HepG2 (cell line): ENCODE measurements around the gene LDLR. TPM values are rescaled to one million over a fixed set of nuclear protein-coding genes. Genes with fewer than 3 reads are reported as not detected.

ENCODE experiments used
- ADNP ChIP-seq: sonication (generic); formaldehyde crosslinking; IDR thresholded peaks from 2 replicates; pipeline ENCODE4 v1.4.0; 2020; ENCODE audit warnings: missing genetic modification reagents
- ONECUT2 ChIP-seq: sonication (generic); formaldehyde crosslinking; IDR thresholded peaks from 2 replicates; pipeline ENCODE4 v1.4.0; 2020; ENCODE audit warnings: missing genetic modification reagents
- SKI ChIP-seq: fragments of 450-650 bp; IDR thresholded peaks from one replicate; pipeline ENCODE4 v1.6.1; 2018; ENCODE audit warnings: mild to moderate bottlenecking; ENCODE audit not compliant: partially characterized antibody
- ZBTB7B ChIP-seq: sonication (generic); formaldehyde crosslinking; IDR thresholded peaks from 2 replicates; pipeline ENCODE4 v1.4.0; 2020; ENCODE audit warnings: missing genetic modification reagents
- ZNF605 ChIP-seq: sonication (generic); formaldehyde crosslinking; IDR thresholded peaks from 2 replicates; pipeline ENCODE4 v1.8.0; 2022; ENCODE audit warnings: mild to moderate bottlenecking, missing genetic modification reagents
- ZNF670 ChIP-seq: sonication (generic); formaldehyde crosslinking; IDR thresholded peaks from 2 replicates; pipeline ENCODE4 v1.8.0; 2022; ENCODE audit warnings: mild to moderate bottlenecking, missing genetic modification reagents, borderline replicate concordance
- ZNF891 ChIP-seq: sonication (generic); formaldehyde crosslinking; IDR thresholded peaks from 2 replicates; pipeline ENCODE4 v1.5.0; 2020; ENCODE audit warnings: mild to moderate bottlenecking, missing genetic modification reagents
- ZSCAN25 ChIP-seq: sonication (generic); formaldehyde crosslinking; IDR thresholded peaks from 2 replicates; pipeline ENCODE4 v1.8.0; 2022; ENCODE audit warnings: mild to moderate bottlenecking, missing genetic modification reagents
- polyA plus RNA-seq, 8 experiments: library from polyadenylated mRNA; depleted of rRNA in 3 of 8; stranded (reverse) in 7 of 8; unstranded in 1 of 8; fragments of >200 nt; fragmentation: Illumina TruSeq in 4 of 8; extraction: Trizol in 4 of 8; gene quantifications; 2 replicates each; pipeline versions ENCODE4 v1.2.1 to v1.2.3, GENCODE V29; 2011 to 2016; ENCODE audit warnings: low read depth in 4 of 8, missing spikeins in 1 of 8, mixed read lengths in 1 of 8; ENCODE audit not compliant: insufficient read depth in 1 of 8
- total RNA-seq, 5 experiments: library from RNA; depleted of rRNA; stranded (reverse); fragments of >200 nt; fragmentation: Illumina TruSeq; extraction: Trizol; gene quantifications; 2 replicates each; pipeline ENCODE4 v1.2.3, GENCODE V29; 2016; ENCODE audit warnings: low read depth in 1 of 5
- TF ChIP-seq, protein P1 (sequence below): sonication (generic); formaldehyde crosslinking; IDR thresholded peaks from 2 replicates; pipeline ENCODE4 v1.4.0; 2020; ENCODE audit warnings: missing genetic modification reagents
- TF ChIP-seq, protein P2 (sequence below): sonication (generic); formaldehyde crosslinking; IDR thresholded peaks from 2 replicates; pipeline ENCODE4 v1.5.0; 2020; ENCODE audit warnings: mild to moderate bottlenecking, missing genetic modification reagents, moderate library complexity
- TF ChIP-seq, protein P3 (sequence below): sonication (generic); formaldehyde crosslinking; IDR thresholded peaks from 2 replicates; pipeline ENCODE4 v1.8.1; 2022; ENCODE audit warnings: mild to moderate bottlenecking, missing genetic modification reagents
- TF ChIP-seq, protein P4 (sequence below): IDR thresholded peaks from 2 replicates; pipeline ENCODE4 v1.6.1; 2018; ENCODE audit warnings: missing genetic modification reagents
- TF ChIP-seq, protein P5 (sequence below): sonication (generic); formaldehyde crosslinking; IDR thresholded peaks from 2 replicates; pipeline ENCODE4 v1.5.0; 2020; ENCODE audit warnings: missing genetic modification reagents
- TF ChIP-seq, protein P6 (sequence below): sonication (generic); formaldehyde crosslinking; IDR thresholded peaks from 2 replicates; pipeline ENCODE4 v1.4.0; 2020; ENCODE audit warnings: low read depth, missing genetic modification reagents

The LDLR gene
- total and polyA plus RNA-seq, 2 of the 13 experiments (the other 11 are each of a cell fraction or from before 2014, with no cell fraction given), result 51.6 to 92.5 TPM

DNA sequence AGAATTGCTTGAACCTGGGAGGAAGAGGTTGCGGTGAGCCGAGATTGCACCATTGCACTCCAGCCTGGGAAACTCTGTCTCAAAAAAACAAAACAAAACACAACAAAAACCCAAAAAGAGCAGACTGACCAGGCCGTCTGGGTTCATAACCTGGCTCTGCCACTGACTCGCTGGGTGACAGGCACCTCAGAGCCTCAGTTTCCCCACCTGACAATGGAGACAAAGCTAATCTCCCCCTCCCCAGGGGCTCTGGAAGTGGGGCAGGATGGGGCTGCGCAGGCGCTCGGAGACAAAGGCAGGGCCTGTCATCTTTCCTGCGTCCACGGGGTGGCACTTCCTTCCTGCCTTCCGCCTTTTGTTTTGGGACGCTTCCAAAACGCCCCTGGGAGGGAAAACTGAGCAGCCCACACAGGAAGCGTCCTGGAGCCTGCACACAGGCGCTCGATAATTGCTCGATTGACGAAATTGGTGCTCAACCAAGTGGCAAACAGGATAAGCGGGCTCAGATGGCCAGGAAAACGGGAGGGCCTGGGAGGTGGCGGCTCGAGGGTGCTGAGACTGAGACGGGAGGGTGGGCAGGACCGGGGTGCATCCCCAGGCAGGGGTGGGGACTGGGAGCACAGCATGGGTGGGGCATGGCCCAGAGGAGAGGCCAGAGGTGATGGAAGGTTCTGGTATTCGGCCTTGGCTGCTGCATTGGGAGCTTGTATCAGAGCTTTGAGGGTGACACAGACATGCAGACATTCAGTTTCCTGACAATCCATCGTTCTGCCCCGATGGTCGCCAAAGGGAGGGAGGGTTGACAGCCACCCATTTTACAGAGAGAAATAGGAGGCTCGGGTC is 48.5 kb downstream of the LDLR start (continued):
- TF ChIP-seq, protein P1, sequence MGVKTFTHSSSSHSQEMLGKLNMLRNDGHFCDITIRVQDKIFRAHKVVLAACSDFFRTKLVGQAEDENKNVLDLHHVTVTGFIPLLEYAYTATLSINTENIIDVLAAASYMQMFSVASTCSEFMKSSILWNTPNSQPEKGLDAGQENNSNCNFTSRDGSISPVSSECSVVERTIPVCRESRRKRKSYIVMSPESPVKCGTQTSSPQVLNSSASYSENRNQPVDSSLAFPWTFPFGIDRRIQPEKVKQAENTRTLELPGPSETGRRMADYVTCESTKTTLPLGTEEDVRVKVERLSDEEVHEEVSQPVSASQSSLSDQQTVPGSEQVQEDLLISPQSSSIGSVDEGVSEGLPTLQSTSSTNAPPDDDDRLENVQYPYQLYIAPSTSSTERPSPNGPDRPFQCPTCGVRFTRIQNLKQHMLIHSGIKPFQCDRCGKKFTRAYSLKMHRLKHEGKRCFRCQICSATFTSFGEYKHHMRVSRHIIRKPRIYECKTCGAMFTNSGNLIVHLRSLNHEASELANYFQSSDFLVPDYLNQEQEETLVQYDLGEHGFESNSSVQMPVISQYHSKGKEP (CRISPR knock-in tag), result no peak
- TF ChIP-seq ZNF605 (CRISPR knock-in tag), result peak; percentile 71
- TF ChIP-seq SKI, result peak; percentile 20
- peak; percentile 64; the same call in 1 of the 2 replicates for TF ChIP-seq ONECUT2 (CRISPR knock-in tag)
- peak; percentile 70; the same call in 1 of the 2 replicates for TF ChIP-seq ZBTB7B (CRISPR knock-in tag)
- TF ChIP-seq, protein P2, sequence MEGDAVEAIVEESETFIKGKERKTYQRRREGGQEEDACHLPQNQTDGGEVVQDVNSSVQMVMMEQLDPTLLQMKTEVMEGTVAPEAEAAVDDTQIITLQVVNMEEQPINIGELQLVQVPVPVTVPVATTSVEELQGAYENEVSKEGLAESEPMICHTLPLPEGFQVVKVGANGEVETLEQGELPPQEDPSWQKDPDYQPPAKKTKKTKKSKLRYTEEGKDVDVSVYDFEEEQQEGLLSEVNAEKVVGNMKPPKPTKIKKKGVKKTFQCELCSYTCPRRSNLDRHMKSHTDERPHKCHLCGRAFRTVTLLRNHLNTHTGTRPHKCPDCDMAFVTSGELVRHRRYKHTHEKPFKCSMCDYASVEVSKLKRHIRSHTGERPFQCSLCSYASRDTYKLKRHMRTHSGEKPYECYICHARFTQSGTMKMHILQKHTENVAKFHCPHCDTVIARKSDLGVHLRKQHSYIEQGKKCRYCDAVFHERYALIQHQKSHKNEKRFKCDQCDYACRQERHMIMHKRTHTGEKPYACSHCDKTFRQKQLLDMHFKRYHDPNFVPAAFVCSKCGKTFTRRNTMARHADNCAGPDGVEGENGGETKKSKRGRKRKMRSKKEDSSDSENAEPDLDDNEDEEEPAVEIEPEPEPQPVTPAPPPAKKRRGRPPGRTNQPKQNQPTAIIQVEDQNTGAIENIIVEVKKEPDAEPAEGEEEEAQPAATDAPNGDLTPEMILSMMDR (CRISPR knock-in tag), result peak; percentile 95
- TF ChIP-seq ZNF891 (CRISPR knock-in tag), result peak; percentile 14; the same call in 1 of the 2 replicates
- peak; percentile 64; the same call in 1 of the 2 replicates for TF ChIP-seq ZSCAN25 (CRISPR knock-in tag)
- TF ChIP-seq, protein P3, sequence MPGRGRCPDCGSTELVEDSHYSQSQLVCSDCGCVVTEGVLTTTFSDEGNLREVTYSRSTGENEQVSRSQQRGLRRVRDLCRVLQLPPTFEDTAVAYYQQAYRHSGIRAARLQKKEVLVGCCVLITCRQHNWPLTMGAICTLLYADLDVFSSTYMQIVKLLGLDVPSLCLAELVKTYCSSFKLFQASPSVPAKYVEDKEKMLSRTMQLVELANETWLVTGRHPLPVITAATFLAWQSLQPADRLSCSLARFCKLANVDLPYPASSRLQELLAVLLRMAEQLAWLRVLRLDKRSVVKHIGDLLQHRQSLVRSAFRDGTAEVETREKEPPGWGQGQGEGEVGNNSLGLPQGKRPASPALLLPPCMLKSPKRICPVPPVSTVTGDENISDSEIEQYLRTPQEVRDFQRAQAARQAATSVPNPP (CRISPR knock-in tag), result no peak
- TF ChIP-seq ZNF670 (CRISPR knock-in tag), result no peak
- TF ChIP-seq, protein P4, sequence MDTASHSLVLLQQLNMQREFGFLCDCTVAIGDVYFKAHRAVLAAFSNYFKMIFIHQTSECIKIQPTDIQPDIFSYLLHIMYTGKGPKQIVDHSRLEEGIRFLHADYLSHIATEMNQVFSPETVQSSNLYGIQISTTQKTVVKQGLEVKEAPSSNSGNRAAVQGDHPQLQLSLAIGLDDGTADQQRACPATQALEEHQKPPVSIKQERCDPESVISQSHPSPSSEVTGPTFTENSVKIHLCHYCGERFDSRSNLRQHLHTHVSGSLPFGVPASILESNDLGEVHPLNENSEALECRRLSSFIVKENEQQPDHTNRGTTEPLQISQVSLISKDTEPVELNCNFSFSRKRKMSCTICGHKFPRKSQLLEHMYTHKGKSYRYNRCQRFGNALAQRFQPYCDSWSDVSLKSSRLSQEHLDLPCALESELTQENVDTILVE (CRISPR knock-in tag), result no peak
- TF ChIP-seq ADNP, result no peak
- TF ChIP-seq, protein P5, sequence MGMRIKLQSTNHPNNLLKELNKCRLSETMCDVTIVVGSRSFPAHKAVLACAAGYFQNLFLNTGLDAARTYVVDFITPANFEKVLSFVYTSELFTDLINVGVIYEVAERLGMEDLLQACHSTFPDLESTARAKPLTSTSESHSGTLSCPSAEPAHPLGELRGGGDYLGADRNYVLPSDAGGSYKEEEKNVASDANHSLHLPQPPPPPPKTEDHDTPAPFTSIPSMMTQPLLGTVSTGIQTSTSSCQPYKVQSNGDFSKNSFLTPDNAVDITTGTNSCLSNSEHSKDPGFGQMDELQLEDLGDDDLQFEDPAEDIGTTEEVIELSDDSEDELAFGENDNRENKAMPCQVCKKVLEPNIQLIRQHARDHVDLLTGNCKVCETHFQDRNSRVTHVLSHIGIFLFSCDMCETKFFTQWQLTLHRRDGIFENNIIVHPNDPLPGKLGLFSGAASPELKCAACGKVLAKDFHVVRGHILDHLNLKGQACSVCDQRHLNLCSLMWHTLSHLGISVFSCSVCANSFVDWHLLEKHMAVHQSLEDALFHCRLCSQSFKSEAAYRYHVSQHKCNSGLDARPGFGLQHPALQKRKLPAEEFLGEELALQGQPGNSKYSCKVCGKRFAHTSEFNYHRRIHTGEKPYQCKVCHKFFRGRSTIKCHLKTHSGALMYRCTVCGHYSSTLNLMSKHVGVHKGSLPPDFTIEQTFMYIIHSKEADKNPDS, result 0 out of 2 replicates have a peak, but pooled peaks have one; percentile 41
- TF ChIP-seq, protein P6, sequence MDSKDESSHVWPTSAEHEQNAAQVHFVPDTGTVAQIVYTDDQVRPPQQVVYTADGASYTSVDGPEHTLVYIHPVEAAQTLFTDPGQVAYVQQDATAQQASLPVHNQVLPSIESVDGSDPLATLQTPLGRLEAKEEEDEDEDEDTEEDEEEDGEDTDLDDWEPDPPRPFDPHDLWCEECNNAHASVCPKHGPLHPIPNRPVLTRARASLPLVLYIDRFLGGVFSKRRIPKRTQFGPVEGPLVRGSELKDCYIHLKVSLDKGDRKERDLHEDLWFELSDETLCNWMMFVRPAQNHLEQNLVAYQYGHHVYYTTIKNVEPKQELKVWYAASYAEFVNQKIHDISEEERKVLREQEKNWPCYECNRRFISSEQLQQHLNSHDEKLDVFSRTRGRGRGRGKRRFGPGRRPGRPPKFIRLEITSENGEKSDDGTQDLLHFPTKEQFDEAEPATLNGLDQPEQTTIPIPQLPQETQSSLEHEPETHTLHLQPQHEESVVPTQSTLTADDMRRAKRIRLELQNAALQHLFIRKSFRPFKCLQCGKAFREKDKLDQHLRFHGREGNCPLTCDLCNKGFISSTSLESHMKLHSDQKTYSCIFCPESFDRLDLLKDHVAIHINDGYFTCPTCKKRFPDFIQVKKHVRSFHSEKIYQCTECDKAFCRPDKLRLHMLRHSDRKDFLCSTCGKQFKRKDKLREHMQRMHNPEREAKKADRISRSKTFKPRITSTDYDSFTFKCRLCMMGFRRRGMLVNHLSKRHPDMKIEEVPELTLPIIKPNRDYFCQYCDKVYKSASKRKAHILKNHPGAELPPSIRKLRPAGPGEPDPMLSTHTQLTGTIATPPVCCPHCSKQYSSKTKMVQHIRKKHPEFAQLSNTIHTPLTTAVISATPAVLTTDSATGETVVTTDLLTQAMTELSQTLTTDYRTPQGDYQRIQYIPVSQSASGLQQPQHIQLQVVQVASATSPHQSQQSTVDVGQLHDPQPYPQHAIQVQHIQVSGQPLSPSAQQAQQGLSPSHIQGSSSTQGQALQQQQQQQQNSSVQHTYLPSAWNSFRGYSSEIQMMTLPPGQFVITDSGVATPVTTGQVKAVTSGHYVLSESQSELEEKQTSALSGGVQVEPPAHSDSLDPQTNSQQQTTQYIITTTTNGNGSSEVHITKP, result peak; percentile 97
